K562 (cell line): ENCODE measurements around the gene HSPA5. TPM values are rescaled to one million over a fixed set of nuclear protein-coding genes. Genes with fewer than 3 reads are reported as not detected.

ENCODE experiments used
- BACH1 ChIP-seq: fragments of 200-800 bp; sonication (Bioruptor generic); IDR thresholded peaks from 2 replicates; pipeline ENCODE4 v1.6.1; 2016; ENCODE audit warnings: missing genetic modification characterization, missing compliant biosample characterization
- E2F3 ChIP-seq: fragments of 250-450 bp; sonication (Bioruptor Pico); IDR thresholded peaks from 2 replicates; pipeline ENCODE4 v1.4.0; 2020; ENCODE audit warnings: mild to moderate bottlenecking
- FOXP1 ChIP-seq: sonication (generic); formaldehyde crosslinking; IDR thresholded peaks from 2 replicates; pipeline ENCODE4 v1.8.0; 2022; ENCODE audit warnings: mild to moderate bottlenecking, missing genetic modification reagents
- GABPB1 ChIP-seq: sonication (generic); formaldehyde crosslinking; IDR thresholded peaks from 2 replicates; pipeline ENCODE4 v1.8.0; 2022; ENCODE audit warnings: mild to moderate bottlenecking, missing genetic modification reagents
- HMGN3 ChIP-seq: IDR thresholded peaks from 2 replicates; pipeline ENCODE4 v1.6.1; 2011; ENCODE audit warnings: borderline replicate concordance, low read depth, mild to moderate bottlenecking, mixed read lengths, low read length; ENCODE audit not compliant: insufficient read length; ENCODE audit errors: extremely low read depth
- KDM4B ChIP-seq, 2 experiments: fragments of 450-650 bp in 1 of 2; sonication (generic) in 1 of 2; IDR thresholded peaks; 2 replicates each; pipeline ENCODE4 v1.6.1; 2016 to 2017; ENCODE audit warnings: borderline replicate concordance in 2 of 2, antibody characterized with exemption in 1 of 2, low read depth in 1 of 2, mild to moderate bottlenecking in 1 of 2
- MTA1 ChIP-seq: fragments of 450-650 bp; IDR thresholded peaks from 2 replicates; pipeline ENCODE4 v1.6.1; 2017; ENCODE audit warnings: borderline replicate concordance
- RHOXF2B ChIP-seq: fragments of 250-450 bp; sonication (Bioruptor Pico); conservative IDR thresholded peaks from 2 replicates; pipeline ENCODE4 v1.5.1; 2021
- SMARCB1 ChIP-seq: IDR thresholded peaks from 2 replicates; pipeline ENCODE4 v1.6.1; 2011; ENCODE audit warnings: improper control_type of control experiment, low read depth; ENCODE audit not compliant: insufficient read length
- U2AF1 ChIP-seq: fragments of 200-400 bp; formaldehyde crosslinking; optimal IDR thresholded peaks from 2 replicates; pipeline ENCODE3; 2017; ENCODE audit warnings: mild to moderate bottlenecking, low read depth, low read length, moderate library complexity
- ZBTB12 ChIP-seq: fragments of 250-450 bp; sonication (Bioruptor Pico); IDR thresholded peaks from 2 replicates; pipeline ENCODE4 v1.4.0; 2020
- ZKSCAN1 ChIP-seq: fragments of 150-350 bp; IDR thresholded peaks from 2 replicates; pipeline ENCODE4 v1.6.1; 2016; ENCODE audit warnings: low read depth, low read length
- ZNF143 ChIP-seq: sonication (generic); formaldehyde crosslinking; IDR thresholded peaks from 2 replicates; pipeline ENCODE4 v1.9.0; 2022; ENCODE audit warnings: mild to moderate bottlenecking, missing genetic modification reagents
- ZNF184 ChIP-seq: sonication (generic); formaldehyde crosslinking; IDR thresholded peaks from 2 replicates; pipeline ENCODE4 v1.5.0; 2020; ENCODE audit warnings: missing genetic modification reagents
- ZNF232 ChIP-seq: sonication (generic); formaldehyde crosslinking; IDR thresholded peaks from 2 replicates; pipeline ENCODE4 v1.8.0; 2022; ENCODE audit warnings: mild to moderate bottlenecking, missing genetic modification reagents
- ZNF436 ChIP-seq: fragments of 250-450, 450-650 bp; sonication (Bioruptor Pico); formaldehyde crosslinking; IDR thresholded peaks from 2 replicates; pipeline ENCODE4 v1.7.0; 2020; ENCODE audit warnings: mild to moderate bottlenecking
- ZNF561 ChIP-seq: fragments of 450-650 bp; formaldehyde crosslinking; conservative IDR thresholded peaks from 2 replicates; pipeline ENCODE4 v1.4.0; 2020; ENCODE audit warnings: mild to moderate bottlenecking, moderate library complexity
- ZNF592 ChIP-seq: fragments of 450-650 bp; IDR thresholded peaks from 2 replicates; pipeline ENCODE4 v1.6.1; 2017; ENCODE audit warnings: antibody characterized with exemption, mild to moderate bottlenecking
- ZNF639 ChIP-seq, 2 experiments: fragments of 200-800 bp in 1 of 2; sonication (Bioruptor generic) in 1 of 2; sonication (generic) in 1 of 2; formaldehyde crosslinking in 1 of 2; IDR thresholded peaks in 1 of 2; conservative IDR thresholded peaks in 1 of 2; 2 replicates each; pipeline versions ENCODE4 v1.5.0 to v1.6.1; 2016 to 2020; ENCODE audit warnings: missing compliant biosample characterization in 1 of 2, missing genetic modification characterization in 1 of 2, missing genetic modification reagents in 1 of 2
- ZNF644 ChIP-seq: fragments of 200-800 bp; sonication (Bioruptor generic); IDR thresholded peaks from 2 replicates; pipeline ENCODE4 v1.6.1; 2016; ENCODE audit warnings: low read depth, missing genetic modification characterization, missing compliant biosample characterization
- polyA plus RNA-seq, 8 experiments: library from polyadenylated mRNA; depleted of rRNA in 4 of 8; stranded (reverse) in 5 of 8; unstranded in 3 of 8; fragments of >200 nt; fragmentation: Nextera tagmentation in 2 of 8; fragmentation: Illumina TruSeq in 1 of 8; extraction: Ambion mirVana in 2 of 8; extraction: Trizol in 1 of 8; gene quantifications; 2 replicates each; pipeline versions ENCODE4 v1.2.1 to v1.2.3, GENCODE V29; 2011 to 2014; ENCODE audit warnings: inconsistent platforms in 1 of 8, missing spikeins in 1 of 8
- total RNA-seq, 7 experiments: library from RNA; depleted of rRNA in 6 of 7; stranded (reverse); fragments of >200 nt in 6 of 7; fragmentation: Illumina TruSeq in 2 of 7; extraction: Trizol in 2 of 7; gene quantifications; 2 replicates each; pipeline versions ENCODE4 v1.2.1 to v1.2.3, GENCODE V29; 2011 to 2021; ENCODE audit warnings: low replicate concordance in 1 of 7

The HSPA5 gene
- total and polyA plus RNA-seq, 9 of the 15 experiments (the other 6 are each of a cell fraction or from before 2014, with no cell fraction given), result 48.0 to 265 (median 113) TPM

- peak; percentile 88 for TF ChIP-seq ZBTB12 (CRISPR knock-in tag)
- peak; percentile 6; the same call in 1 of the 2 replicates for TF ChIP-seq E2F3 (CRISPR knock-in tag)
- TF ChIP-seq ZKSCAN1, result 0 out of 2 replicates have a peak, but pooled peaks have one; percentile 34
- TF ChIP-seq ZNF436, result 0 out of 2 replicates have a peak, but pooled peaks have one; percentile 52
- peak in 1 of 2 experiments; percentile 81; a peak in 1 of 4 replicates for TF ChIP-seq KDM4B (IDR thresholded peaks at IDR 0.05; ENCODE audit: borderline replicate concordance in 2 of 2, low read depth in 1 of 2)
- TF ChIP-seq ZNF592, result no peak
- TF ChIP-seq ZNF184 (CRISPR knock-in tag), result no peak
- peak; percentile 37; the same call in 1 of the 2 replicates for TF ChIP-seq ZNF143 (CRISPR knock-in tag)
- peak; percentile 93 for TF ChIP-seq FOXP1 (CRISPR knock-in tag)
- no peak for TF ChIP-seq SMARCB1
- peak; percentile 75; the same call in 1 of the 2 replicates for TF ChIP-seq ZNF561 (CRISPR knock-in tag)
- peak; percentile 80 for TF ChIP-seq HMGN3
- TF ChIP-seq RHOXF2B, result peak; percentile 91
- TF ChIP-seq BACH1 (tag), result no peak
- TF ChIP-seq MTA1, result no peak
- peak in 1 of 2 experiments; percentile 70; a peak in 2 of 4 replicates for TF ChIP-seq ZNF639 (CRISPR knock-in tag; conservative IDR thresholded peaks at IDR 0.05 in 1 of 2, IDR thresholded peaks at IDR 0.05 in 1 of 2)
- TF ChIP-seq ZNF644, result peak; percentile 50; the same call in 1 of the 2 replicates
- peak; percentile 87 for TF ChIP-seq U2AF1
- peak; percentile 80; the same call in 1 of the 2 replicates for TF ChIP-seq ZNF232 (CRISPR knock-in tag)
- TF ChIP-seq GABPB1, result peak; percentile 77
Observed at GRCh38 chr9:125241000-125241862, at the start of gene HSPA5 (continued).
